ENCODE measurements around the gene CELA2B. TPM values are rescaled to one million over a fixed set of nuclear protein-coding genes. Genes with fewer than 3 reads are reported as not detected.
"Not testable (repeated sequence)": the region's sequence is repeated elsewhere in the genome, so short reads cannot be mapped to it uniquely, and the experiment has no call there.

CELA2B gene
- total RNA-seq, 2 donors from 2014 or later, result not detected

GRCh38 chr1:15486844-15487610 lies 11.1 kb downstream of the CELA2B start:
- DNase-seq; ATAC-seq; intact Hi-C loops (cut with DNase I, micrococcal nuclease): not testable (repeated sequence)

- intact Hi-C loops (cut with DNase I, micrococcal nuclease), result no loop called here
- DNase-seq, result no peak
- no peak for ATAC-seq
Measured at GRCh38 chr1:15488371-15488770, 12.5 kb downstream of the CELA2B start.

- ATAC-seq (no peak), DNase-seq (no peak)
- intact Hi-C loops (cut with DNase I, micrococcal nuclease), result no loop called here
Measured at GRCh38 chr1:15489052-15489736, 13.3 kb downstream of the CELA2B start.

- DNase-seq; ATAC-seq; intact Hi-C loops (cut with DNase I, micrococcal nuclease): not testable (repeated sequence)
Measured at GRCh38 chr1:15491010-15491409, 15.1 kb downstream of the CELA2B start.

GRCh38 chr1:15492596-15492995 lies 16.7 kb downstream of the CELA2B start:
- intact Hi-C loops (cut with DNase I, micrococcal nuclease), result no loop called here
- no peak for DNase-seq
- ATAC-seq, result no peak

GRCh38 chr1:15493869-15494390 lies 18.0 kb downstream of the CELA2B start:
- intact Hi-C loops (cut with DNase I, micrococcal nuclease), result no loop called here
- DNase-seq, result no peak
- ATAC-seq, result no peak

- ATAC-seq (no peak), DNase-seq (no peak)
- intact Hi-C loops (cut with DNase I, micrococcal nuclease), result no loop called here
Measured at GRCh38 chr1:15500184-15501178, 24.6 kb downstream of the CELA2B start.

- peak in 1 of 2 donors; percentile 75 for DNase-seq
- ATAC-seq, result peak; percentile 73
- intact Hi-C loops (cut with DNase I, micrococcal nuclease), result no loop called here
Measured at GRCh38 chr1:15501208-15502032, 25.5 kb downstream of the CELA2B start.

- intact Hi-C loops (cut with DNase I, micrococcal nuclease), result no loop called here
- DNase-seq (no peak), ATAC-seq (no peak)
Measured at GRCh38 chr1:15504436-15504835, 28.5 kb downstream of the CELA2B start.

- intact Hi-C loops (cut with DNase I, micrococcal nuclease), result no loop called here
- DNase-seq (no peak), ATAC-seq (no peak)
Measured at GRCh38 chr1:15506831-15507230, 30.9 kb downstream of the CELA2B start.

- ATAC-seq (no peak), DNase-seq (no peak)
- intact Hi-C loops (cut with DNase I, micrococcal nuclease), result no loop called here
Measured at GRCh38 chr1:15507278-15507677, 31.4 kb downstream of the CELA2B start.

GRCh38 chr1:15508700-15509487 lies 33.0 kb downstream of the CELA2B start:
- intact Hi-C loops (cut with DNase I, micrococcal nuclease), result no loop called here
- no peak for ATAC-seq
- no peak for DNase-seq

- intact Hi-C loops (cut with DNase I, micrococcal nuclease), result no loop called here
- DNase-seq, result no peak
- no peak for ATAC-seq
Measured at GRCh38 chr1:15509586-15509985, 33.7 kb downstream of the CELA2B start.

- intact Hi-C loops (cut with DNase I, micrococcal nuclease), result no loop called here
- DNase-seq (no peak), ATAC-seq (no peak)
Measured at GRCh38 chr1:15510611-15511405, 34.9 kb downstream of the CELA2B start.

- intact Hi-C loops (cut with DNase I, micrococcal nuclease), result no loop called here
- ATAC-seq (no peak), DNase-seq (no peak)
Measured at GRCh38 chr1:15513192-15513591, 37.3 kb downstream of the CELA2B start.

- DNase-seq (no peak), ATAC-seq (no peak)
- intact Hi-C loops (cut with DNase I, micrococcal nuclease), result no loop called here
Measured at GRCh38 chr1:15513919-15514318, 38.0 kb downstream of the CELA2B start.

- intact Hi-C loops (cut with DNase I, micrococcal nuclease); ATAC-seq; DNase-seq: not testable (repeated sequence)
Measured at GRCh38 chr1:15514557-15514956, 38.7 kb downstream of the CELA2B start.

Data from left colon (tissue), 2 donors.